Colonic mucosa (tissue), 4 donors: ENCODE measurements around the gene PRKCB. TPM values are rescaled to one million over a fixed set of nuclear protein-coding genes. Genes with fewer than 3 reads are reported as not detected.

Source experiments
- DNase-seq: peaks from one replicate; pipeline ENCODE4 v3.0.0-alpha.2; 2020
- H3K27ac ChIP-seq: fragments of 200-600 bp; one replicate; pipeline ENCODE4 v1.8.0; 2021
- H3K27me3 ChIP-seq: fragments of 200-600 bp; one replicate; pipeline ENCODE4 v1.8.0; 2021
- H3K36me3 ChIP-seq: fragments of 200-600 bp; one replicate; pipeline ENCODE4 v1.8.0; 2021
- H3K4me1 ChIP-seq: fragments of 200-600 bp; one replicate; pipeline ENCODE4 v1.8.0; 2021; ENCODE audit warnings: mild to moderate bottlenecking
- H3K4me3 ChIP-seq: fragments of 200-600 bp; one replicate; pipeline ENCODE4 v1.8.0; 2021
- H3K9ac ChIP-seq, 2 donors: one replicate each; pipeline ENCODE4 v1.7.0; 2013; ENCODE audit warnings: control low read depth in 2 of 2, low read depth in 2 of 2, low read length in 2 of 2
- H3K9me3 ChIP-seq: fragments of 200-600 bp; one replicate; pipeline ENCODE4 v1.8.0; 2021
- intact Hi-C: fragments of 100-400 bp; cut with DNase I; formaldehyde crosslinking; loops from one replicate; pipeline ENCODE4 v1.14.1; 2022
- total RNA-seq, 2 donors: library from RNA; stranded (reverse); fragmentation: NEBNext Ultra II Directional in 1 of 2; extraction: Animal tissue kit (Norgen Biotek cat#: 25700) in 1 of 2; gene quantifications; one replicate each; pipeline ENCODE4 v1.2.1, GENCODE V29; 2021
- TF ChIP-seq, protein P1 (sequence below): fragments of 200-600 bp; IDR thresholded peaks from one replicate; pipeline ENCODE4 v1.8.0; 2022; ENCODE audit warnings: antibody characterized with exemption, mild to moderate bottlenecking
- donor health status: healthy.
- donor health status: DM: no; HTN: no; CAD: no.
- donor health status: DM: no; HTN: no; CAD: no.

The PRKCB gene
- total RNA-seq, 2 donors from 2014 or later: 2.5 to 10.7 TPM

DNA sequence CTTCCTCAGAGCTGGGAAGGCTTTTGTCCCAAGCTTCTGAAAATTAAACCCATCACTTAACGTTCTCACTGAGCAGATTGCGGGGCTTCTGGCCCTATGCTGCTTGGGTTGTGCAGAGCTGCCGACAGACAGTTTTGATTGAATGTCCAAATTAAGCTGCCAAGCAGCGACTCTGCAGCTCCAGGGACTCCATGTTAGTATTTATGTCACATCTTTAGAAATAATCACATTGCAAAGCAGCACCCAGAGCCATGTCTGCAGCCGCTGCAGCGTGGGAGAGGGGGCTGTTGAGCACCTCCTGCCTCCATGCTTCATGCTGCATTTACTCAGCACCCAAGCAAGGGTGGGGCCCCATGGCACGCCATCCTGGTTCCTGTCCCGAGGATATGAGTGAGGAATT, 242.2 kb downstream of the PRKCB start:
- intact Hi-C loops: no loop called here
- Histone ChIP-seq H3K4me3 (no peak overlapping the region), H3K9ac (no peak overlapping the region), H3K27me3 (no peaks in the 10 kb centered on the region), H3K36me3 (no peaks in the 10 kb centered on the region), H3K9me3 (no peaks in the 10 kb centered on the region), H3K4me1 (no peaks in the 10 kb centered on the region), H3K27ac (no peak overlapping the region)
- TF ChIP-seq, protein P1, sequence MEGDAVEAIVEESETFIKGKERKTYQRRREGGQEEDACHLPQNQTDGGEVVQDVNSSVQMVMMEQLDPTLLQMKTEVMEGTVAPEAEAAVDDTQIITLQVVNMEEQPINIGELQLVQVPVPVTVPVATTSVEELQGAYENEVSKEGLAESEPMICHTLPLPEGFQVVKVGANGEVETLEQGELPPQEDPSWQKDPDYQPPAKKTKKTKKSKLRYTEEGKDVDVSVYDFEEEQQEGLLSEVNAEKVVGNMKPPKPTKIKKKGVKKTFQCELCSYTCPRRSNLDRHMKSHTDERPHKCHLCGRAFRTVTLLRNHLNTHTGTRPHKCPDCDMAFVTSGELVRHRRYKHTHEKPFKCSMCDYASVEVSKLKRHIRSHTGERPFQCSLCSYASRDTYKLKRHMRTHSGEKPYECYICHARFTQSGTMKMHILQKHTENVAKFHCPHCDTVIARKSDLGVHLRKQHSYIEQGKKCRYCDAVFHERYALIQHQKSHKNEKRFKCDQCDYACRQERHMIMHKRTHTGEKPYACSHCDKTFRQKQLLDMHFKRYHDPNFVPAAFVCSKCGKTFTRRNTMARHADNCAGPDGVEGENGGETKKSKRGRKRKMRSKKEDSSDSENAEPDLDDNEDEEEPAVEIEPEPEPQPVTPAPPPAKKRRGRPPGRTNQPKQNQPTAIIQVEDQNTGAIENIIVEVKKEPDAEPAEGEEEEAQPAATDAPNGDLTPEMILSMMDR: no peak
- no peak for DNase-seq

DNA sequence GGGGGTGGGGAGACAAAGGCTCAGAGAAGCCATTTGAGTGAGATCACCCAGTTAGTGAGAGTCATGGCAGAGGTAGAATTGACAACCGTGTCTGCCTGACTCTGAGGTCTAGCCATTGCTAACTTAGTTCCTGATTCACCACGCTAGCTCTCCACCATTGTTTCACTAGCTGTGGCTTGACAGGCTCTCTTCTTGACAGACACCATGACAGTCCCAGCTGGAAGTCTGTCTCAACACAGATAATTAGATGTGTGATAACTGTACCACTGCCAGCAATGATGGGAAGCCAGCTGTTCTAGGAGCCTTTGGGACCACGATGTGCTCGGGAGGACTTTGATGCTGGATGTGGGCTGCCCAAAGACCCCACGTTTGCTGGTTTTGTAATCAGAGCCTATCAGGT, 249.9 kb downstream of the PRKCB start:
- no peak overlapping the region for H3K27ac ChIP-seq
- intact Hi-C loops: no loop called here
- H3K4me1 ChIP-seq: no peaks in the 10 kb centered on the region
- no peaks in the 10 kb centered on the region for H3K27me3 ChIP-seq
- no peak overlapping the region for H3K9ac ChIP-seq
- DNase-seq: no peak
- H3K36me3 ChIP-seq: no peaks in the 10 kb centered on the region
- TF ChIP-seq, protein P1: no peak
- H3K9me3 ChIP-seq: no peaks in the 10 kb centered on the region
- no peak overlapping the region for H3K4me3 ChIP-seq

DNA sequence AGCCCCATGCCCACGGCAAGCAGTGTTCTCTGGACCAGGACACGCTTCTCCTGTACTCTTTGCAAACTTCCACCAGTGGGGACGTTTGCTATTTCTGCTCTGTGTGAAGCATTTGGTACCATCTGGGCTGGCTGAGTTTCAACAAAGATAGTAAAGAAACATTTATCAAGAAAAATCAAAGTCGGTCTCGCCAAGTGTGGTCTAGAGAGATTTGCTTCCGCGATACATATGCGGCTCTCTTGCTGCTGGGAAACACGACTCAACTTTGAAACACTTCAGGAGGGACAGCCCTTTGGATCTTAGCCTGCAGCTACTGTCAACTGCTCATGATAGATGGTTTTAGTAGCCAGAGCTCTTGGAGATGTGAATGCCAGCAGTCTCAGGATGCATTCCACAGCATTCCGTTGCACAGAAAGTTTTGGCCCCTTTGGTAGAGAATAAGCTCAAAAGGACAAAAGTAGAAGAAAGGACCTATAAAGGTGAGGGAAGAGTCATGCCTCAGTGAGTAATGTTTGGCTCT, 252.2 kb downstream of the PRKCB start:
- H3K9me3 ChIP-seq: no peaks in the 10 kb centered on the region
- intact Hi-C loops: no loop called here
- TF ChIP-seq, protein P1: no peak
- no peak overlapping the region for H3K27ac ChIP-seq
- no peak overlapping the region for H3K9ac ChIP-seq
- no peaks in the 10 kb centered on the region for H3K4me1 ChIP-seq
- H3K4me3 ChIP-seq: no peak overlapping the region
- no peak for DNase-seq
- H3K27me3 ChIP-seq: no peaks in the 10 kb centered on the region
- H3K36me3 ChIP-seq: no peaks in the 10 kb centered on the region

DNA sequence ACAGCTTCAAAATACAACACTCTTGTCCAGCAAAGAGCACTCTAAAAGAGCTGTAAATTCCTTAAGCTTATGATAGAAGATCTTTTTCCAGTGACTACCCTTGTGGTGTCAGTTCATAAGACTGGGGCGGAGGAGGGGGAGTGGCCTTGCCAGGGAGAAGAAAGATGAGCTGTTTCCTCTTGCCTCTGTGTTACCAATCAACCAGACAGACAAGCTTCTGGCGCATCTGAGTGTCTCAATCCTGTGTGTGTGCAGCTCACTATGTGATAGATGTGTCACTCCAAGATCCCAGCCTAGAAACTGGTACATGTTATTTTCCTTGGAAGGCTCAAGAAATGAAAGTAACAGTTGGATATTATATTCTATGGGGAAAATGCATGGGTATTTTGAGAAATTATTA, 253.0 kb downstream of the PRKCB start:
- Histone ChIP-seq H3K9me3 (no peaks in the 10 kb centered on the region), H3K27me3 (no peaks in the 10 kb centered on the region), H3K9ac (no peak overlapping the region), H3K4me3 (no peak overlapping the region), H3K36me3 (no peaks in the 10 kb centered on the region), H3K4me1 (no peaks in the 10 kb centered on the region), H3K27ac (no peak overlapping the region)
- intact Hi-C loops: no loop called here
- no peak for DNase-seq
- TF ChIP-seq, protein P1: no peak

DNA sequence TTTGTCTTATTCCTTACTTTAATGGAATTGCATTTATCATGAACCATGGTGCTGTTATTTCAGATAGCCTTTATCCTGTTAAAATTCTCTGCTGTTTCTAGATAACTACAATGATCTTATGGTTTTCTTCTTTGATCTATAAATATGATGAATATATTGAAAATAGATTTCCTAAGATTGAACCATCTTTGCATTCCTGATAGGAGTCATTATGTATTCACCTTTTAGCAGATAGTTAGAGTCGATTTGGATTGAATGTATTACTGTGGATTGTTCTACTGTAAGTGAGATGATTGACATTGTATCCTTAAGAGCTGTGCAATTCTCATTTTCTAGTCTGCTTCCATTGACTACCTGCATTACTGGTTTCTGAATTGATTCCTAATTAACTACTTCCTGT, 255.3 kb downstream of the PRKCB start:
- no peak for DNase-seq
- TF ChIP-seq, protein P1: no peak
- Histone ChIP-seq H3K4me1 (no peaks in the 10 kb centered on the region), H3K36me3 (no peaks in the 10 kb centered on the region), H3K27ac (no peak overlapping the region), H3K9me3 (no peaks in the 10 kb centered on the region), H3K27me3 (no peaks in the 10 kb centered on the region), H3K9ac (no peak overlapping the region), H3K4me3 (no peak overlapping the region)
- intact Hi-C loops: no loop called here
